ENCODE results near the gene BTBD8. TPM values are rescaled to one million over a fixed set of nuclear protein-coding genes. Genes with fewer than 3 reads are reported as not detected.

The BTBD8 gene
- total RNA-seq, 2 donors from 2014 or later: 6.3 to 15.7 TPM

GRCh38 chr1:92165389-92165788, 85.2 kb downstream of the BTBD8 start:
- no peaks in the 10 kb centered on the region for H3K36me3 ChIP-seq
- H3K27ac ChIP-seq: no peak overlapping the region
- intact Hi-C loops (cut with DNase I): no loop called here
- H3K9me3 ChIP-seq: no peaks in the 10 kb centered on the region
- no peak overlapping the region for H3K4me3 ChIP-seq
- no peaks in the 10 kb centered on the region for H3K27me3 ChIP-seq (replicated peaks; ENCODE audit: insufficient read depth)
- TF ChIP-seq, protein P1, sequence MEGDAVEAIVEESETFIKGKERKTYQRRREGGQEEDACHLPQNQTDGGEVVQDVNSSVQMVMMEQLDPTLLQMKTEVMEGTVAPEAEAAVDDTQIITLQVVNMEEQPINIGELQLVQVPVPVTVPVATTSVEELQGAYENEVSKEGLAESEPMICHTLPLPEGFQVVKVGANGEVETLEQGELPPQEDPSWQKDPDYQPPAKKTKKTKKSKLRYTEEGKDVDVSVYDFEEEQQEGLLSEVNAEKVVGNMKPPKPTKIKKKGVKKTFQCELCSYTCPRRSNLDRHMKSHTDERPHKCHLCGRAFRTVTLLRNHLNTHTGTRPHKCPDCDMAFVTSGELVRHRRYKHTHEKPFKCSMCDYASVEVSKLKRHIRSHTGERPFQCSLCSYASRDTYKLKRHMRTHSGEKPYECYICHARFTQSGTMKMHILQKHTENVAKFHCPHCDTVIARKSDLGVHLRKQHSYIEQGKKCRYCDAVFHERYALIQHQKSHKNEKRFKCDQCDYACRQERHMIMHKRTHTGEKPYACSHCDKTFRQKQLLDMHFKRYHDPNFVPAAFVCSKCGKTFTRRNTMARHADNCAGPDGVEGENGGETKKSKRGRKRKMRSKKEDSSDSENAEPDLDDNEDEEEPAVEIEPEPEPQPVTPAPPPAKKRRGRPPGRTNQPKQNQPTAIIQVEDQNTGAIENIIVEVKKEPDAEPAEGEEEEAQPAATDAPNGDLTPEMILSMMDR (IDR thresholded peaks at IDR 0.05): no peak
- TF ChIP-seq POLR2A (IDR thresholded peaks at IDR 0.05) (no peak), POLR2AphosphoS5 (IDR thresholded peaks at IDR 0.05) (no peak)
- no peak for DNase-seq (ENCODE audit: low spot score)
- H3K4me1 ChIP-seq (replicated peaks): no peaks in the 10 kb centered on the region
- 100% methylated on average over 1 of the region's 1 CpG for WGBS

- Histone ChIP-seq H3K27me3 (replicated peaks; ENCODE audit: insufficient read depth) (no peaks in the 10 kb centered on the region), H3K4me3 (no peak overlapping the region), H3K9me3 (no peaks in the 10 kb centered on the region), H3K27ac (no peak overlapping the region), H3K36me3 (no peaks in the 10 kb centered on the region), H3K4me1 (replicated peaks) (no peaks in the 10 kb centered on the region)
- 68% methylated on average over 1 of the region's 1 CpG for WGBS
- intact Hi-C loops (cut with DNase I): no loop called here
- TF ChIP-seq POLR2AphosphoS5 (IDR thresholded peaks at IDR 0.05): no peak
- no peak for DNase-seq (ENCODE audit: low spot score)
Observed at GRCh38 chr1:92167151-92167550, 87.0 kb downstream of the BTBD8 start.

DNA sequence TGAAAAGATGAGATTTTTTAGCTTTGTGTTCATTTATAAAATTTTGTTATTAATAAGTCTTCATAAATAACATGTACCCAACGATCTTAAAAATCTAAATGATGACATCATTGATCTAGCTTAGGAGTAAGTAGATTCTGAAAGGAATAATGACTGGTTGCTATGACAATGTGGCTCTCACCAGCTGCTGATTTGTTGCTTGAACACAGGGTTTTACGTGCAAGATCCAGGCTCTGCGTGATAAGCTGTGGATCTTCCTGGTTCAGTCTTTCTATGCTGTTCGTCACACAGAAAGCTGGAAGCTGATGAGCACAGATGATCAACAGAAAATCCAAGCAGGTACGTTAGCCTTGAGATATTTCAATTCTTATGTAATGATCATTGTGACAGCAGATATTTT, 88.5 kb downstream of the BTBD8 start:
- 79% methylated on average over 5 of the region's 5 CpGs for WGBS
- intact Hi-C loops (cut with DNase I): no loop called here
- no peak overlapping the region for H3K4me3 ChIP-seq
- no peaks in the 10 kb centered on the region for H3K9me3 ChIP-seq
- TF ChIP-seq POLR2AphosphoS5 (IDR thresholded peaks at IDR 0.05) (no peak), POLR2A (IDR thresholded peaks at IDR 0.05) (no peak)
- TF ChIP-seq, protein P1 (IDR thresholded peaks at IDR 0.05): no peak
- H3K27me3 ChIP-seq (replicated peaks; ENCODE audit: insufficient read depth): no peaks in the 10 kb centered on the region
- DNase-seq (ENCODE audit: low spot score): no peak
- H3K4me1 ChIP-seq (replicated peaks): no peaks in the 10 kb centered on the region
- H3K36me3 ChIP-seq: no peaks in the 10 kb centered on the region
- H3K27ac ChIP-seq: no peak overlapping the region

GRCh38 chr1:92169214-92170005, 89.3 kb downstream of the BTBD8 start:
- Histone ChIP-seq H3K36me3 (no peaks in the 10 kb centered on the region), H3K9me3 (no peaks in the 10 kb centered on the region), H3K4me1 (replicated peaks) (no peaks in the 10 kb centered on the region), H3K27ac (no peak overlapping the region), H3K27me3 (replicated peaks; ENCODE audit: insufficient read depth) (no peaks in the 10 kb centered on the region), H3K4me3 (no peak overlapping the region)
- whole genome bisulfite sequencing: 97% methylated on average over 2 of the region's 2 CpGs
- DNase-seq (ENCODE audit: low spot score): no peak
- no peak for TF ChIP-seq POLR2AphosphoS5 (IDR thresholded peaks at IDR 0.05)
- TF ChIP-seq, protein P1 (IDR thresholded peaks at IDR 0.05): no peak
- no peak for TF ChIP-seq POLR2A (IDR thresholded peaks at IDR 0.05)
- intact Hi-C loops (cut with DNase I): no loop called here

GRCh38 chr1:92184632-92185031, 104.5 kb downstream of the BTBD8 start:
- no peak for TF ChIP-seq POLR2A (IDR thresholded peaks at IDR 0.05)
- TF ChIP-seq POLR2AphosphoS5 (IDR thresholded peaks at IDR 0.05): no peak
- TF ChIP-seq, protein P1 (IDR thresholded peaks at IDR 0.05): no peak
- H3K36me3 ChIP-seq: no peaks in the 10 kb centered on the region
- intact Hi-C loops (cut with DNase I): no loop called here
- no peak for DNase-seq (ENCODE audit: low spot score)
- no peaks in the 10 kb centered on the region for H3K9me3 ChIP-seq
- no peak overlapping the region for H3K4me3 ChIP-seq
- 88% methylated on average over 1 of the region's 1 CpG for WGBS
- no peaks in the 10 kb centered on the region for H3K27me3 ChIP-seq (replicated peaks; ENCODE audit: insufficient read depth)
- H3K4me1 ChIP-seq (replicated peaks): no peaks in the 10 kb centered on the region
- H3K27ac ChIP-seq: no peak overlapping the region

Data from prostate gland (tissue), 2 donors.